ENCODE measurements around the gene ADGRF3.

DNA sequence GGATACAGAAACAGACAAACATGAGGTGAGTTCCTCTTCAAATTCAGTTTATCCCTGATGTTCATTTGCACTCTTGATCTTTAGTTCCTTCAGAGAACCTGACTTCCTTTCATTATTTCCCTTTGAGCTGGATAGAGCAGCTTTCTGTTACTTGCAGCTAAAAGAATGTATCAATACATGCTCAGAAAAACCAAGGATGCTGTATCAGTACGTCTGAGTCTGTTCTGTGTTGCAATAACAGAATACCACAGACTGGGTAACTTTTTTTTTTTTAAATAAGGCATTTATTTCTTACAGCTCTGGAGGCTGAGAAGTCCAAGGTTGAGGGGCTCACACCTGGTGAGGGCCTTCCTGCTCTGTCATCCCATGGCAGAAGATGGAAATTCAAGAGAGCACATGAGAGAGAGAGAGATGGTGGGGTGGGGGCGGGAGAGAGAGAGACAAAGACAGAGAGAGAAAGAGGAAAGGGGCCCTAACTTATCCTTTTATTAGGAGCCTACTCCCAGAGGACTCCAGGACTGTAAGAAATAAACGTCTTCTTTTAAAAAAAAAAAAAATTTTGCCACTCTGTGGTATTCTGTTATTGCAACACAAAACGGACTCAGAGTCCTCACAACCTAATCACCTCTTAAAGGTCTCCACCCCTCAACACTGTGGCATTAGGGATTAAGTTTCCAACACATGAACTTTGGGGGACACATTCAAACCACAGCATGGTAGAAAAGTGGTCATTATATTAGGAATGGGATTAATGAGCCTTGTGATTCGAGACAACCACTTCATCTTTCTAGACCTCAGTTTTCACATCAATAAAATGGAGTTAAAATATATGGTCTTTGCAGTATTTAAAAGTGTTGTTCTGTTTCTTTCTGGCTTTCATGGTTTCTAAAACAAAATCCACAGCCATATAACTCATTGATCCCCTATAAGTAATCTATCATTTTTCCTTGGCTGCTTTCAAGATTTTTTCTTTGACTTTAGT lies 19.0 kb downstream of the ADGRF3 start:
- TF ChIP-seq POLR2A (IDR thresholded peaks at IDR 0.05; ENCODE audit: low read depth, low read length) (no peak), TAF1 (IDR thresholded peaks at IDR 0.05; ENCODE audit: low read depth, low read length) (no peak), POLR2AphosphoS5 (IDR thresholded peaks at IDR 0.05; ENCODE audit: low read depth, low read length) (no peak), SPI1 (IDR thresholded peaks at IDR 0.05; ENCODE audit: low read depth, low read length) (no peak), POU2F2 (IDR thresholded peaks at IDR 0.05; ENCODE audit: low read depth, low read length) (no peak), PAX5 (IDR thresholded peaks at IDR 0.05; ENCODE audit: insufficient read depth, low read length, severe bottlenecking) (no peak)
